ENCODE data around the gene KCNQ1.

KCNQ1 gene

DNA sequence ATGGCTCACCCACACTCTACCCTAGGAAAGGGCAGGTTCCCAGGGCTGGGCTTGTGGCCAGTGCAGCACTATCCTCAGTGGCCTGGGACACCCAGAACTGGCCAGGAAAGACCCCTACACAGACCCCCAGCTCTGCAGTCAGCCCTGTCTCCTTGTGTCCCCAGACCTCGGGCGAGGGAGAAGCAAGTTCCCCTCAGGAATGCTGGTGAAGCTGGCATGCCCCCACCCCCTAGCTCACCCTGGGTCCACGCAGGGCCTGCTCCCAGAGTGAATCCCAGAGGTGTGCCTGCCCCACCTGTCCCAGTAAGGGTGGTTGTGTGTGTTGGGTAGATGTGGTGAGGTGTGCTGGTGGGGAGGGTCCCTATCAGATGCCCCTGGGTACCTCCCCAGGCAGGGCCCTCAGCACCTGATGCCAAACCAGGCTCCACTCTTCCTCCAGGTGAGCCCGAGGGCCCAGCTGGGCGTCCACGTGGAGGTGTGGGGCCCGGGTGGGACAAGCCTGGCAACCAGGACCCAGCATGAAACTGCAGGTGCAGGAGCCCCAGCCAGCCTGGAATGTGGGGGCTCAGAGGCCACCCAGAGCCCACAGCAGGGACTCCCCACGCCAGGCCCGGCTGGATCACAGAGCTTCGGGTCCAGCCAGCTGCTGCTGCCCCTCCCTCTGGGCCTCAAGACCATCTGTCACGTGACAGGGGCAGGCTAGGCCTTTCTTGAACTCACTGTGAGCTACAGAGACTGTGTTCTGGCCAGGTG is 303.4 kb downstream of the KCNQ1 start:
- FAIRE-seq: no peak
- TF ChIP-seq SPI1 (IDR thresholded peaks at IDR 0.05; ENCODE audit: low read depth, low read length) (no peak), POU2F2 (IDR thresholded peaks at IDR 0.05; ENCODE audit: low read depth, low read length) (no peak), POLR2A (IDR thresholded peaks at IDR 0.05; ENCODE audit: low read depth, low read length) (no peak), PAX5 (IDR thresholded peaks at IDR 0.05; ENCODE audit: insufficient read depth, low read length, severe bottlenecking) (no peak), POLR2AphosphoS5 (IDR thresholded peaks at IDR 0.05; ENCODE audit: low read depth, low read length) (no peak), TAF1 (IDR thresholded peaks at IDR 0.05; ENCODE audit: low read depth, low read length) (no peak)
- no peak for DNase-seq (ENCODE audit: insufficient read length, low spot score)

DNA sequence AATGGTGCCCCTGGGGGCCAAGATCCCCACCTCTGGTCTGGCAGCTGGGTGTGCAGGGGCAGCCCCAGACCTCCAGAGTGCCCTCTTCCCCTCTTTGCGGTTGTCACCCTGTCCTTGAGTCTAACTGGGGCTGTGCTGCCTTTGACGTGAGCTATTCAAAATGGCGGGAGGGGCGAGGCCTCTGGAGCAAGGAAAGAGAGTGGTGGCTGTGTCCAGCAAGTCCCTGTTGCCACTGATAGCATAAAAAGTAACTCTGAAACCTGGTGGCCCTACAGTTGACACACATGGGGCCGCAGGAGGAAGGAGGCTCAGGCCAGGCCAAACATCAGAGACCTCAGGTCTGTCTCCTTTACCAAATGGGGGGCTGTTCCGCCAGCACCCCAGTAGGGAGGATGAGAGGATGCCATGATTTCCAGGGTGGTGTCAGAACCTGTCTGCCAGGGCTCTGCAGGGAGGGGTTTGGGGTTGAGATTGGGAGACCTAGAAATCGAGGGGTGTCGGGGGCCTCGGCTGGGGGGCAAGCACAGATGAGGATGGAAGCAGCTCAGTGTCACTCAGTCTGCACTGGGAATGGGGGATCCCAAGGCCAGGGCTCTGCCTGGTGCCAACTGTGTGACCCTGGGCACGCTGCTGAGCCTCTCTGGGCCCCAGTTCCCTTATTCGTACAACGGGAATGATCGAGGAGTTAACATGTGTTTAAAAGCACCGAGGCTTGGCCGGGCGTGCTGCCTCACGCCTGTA is 304.2 kb downstream of the KCNQ1 start:
- no peak for TF ChIP-seq POU2F2 (IDR thresholded peaks at IDR 0.05; ENCODE audit: low read depth, low read length)
- TF ChIP-seq SPI1 (IDR thresholded peaks at IDR 0.05; ENCODE audit: low read depth, low read length): no peak
- TF ChIP-seq PAX5 (IDR thresholded peaks at IDR 0.05; ENCODE audit: insufficient read depth, low read length, severe bottlenecking): no peak
- TF ChIP-seq POLR2AphosphoS5 (IDR thresholded peaks at IDR 0.05; ENCODE audit: low read depth, low read length): no peak
- no peak for TF ChIP-seq POLR2A (IDR thresholded peaks at IDR 0.05; ENCODE audit: low read depth, low read length)
- no peak for TF ChIP-seq TAF1 (IDR thresholded peaks at IDR 0.05; ENCODE audit: low read depth, low read length)
- FAIRE-seq: no peak
- no peak for DNase-seq (ENCODE audit: insufficient read length, low spot score)

DNA sequence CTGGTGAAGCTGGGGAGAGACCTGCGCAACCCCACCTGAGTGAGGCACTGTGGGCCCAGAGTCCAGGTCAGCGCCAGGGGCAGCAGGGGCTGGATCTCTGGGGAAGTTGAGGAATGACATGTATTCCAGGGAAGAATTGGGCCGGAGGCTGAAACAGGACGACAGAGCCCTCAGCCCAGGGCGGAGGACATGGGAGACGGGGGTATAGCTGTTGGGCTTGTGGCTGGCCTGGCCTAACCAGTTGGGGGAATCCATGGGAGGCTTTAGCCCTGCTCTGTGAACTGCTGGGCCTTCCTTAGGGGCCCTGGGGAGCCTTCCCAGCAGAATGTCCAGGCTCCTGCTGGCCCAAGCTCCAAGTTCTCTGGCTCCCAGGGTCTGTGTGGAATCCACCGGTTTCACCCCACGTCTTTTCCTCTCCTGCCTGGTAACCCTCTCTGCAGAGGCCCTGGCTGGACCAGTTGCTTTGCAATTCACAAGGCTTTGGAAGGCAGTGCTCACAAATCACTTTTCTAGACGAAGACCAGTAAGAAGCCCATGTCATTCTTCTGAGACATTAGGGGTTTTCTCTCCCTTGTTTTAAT is 305.4 kb downstream of the KCNQ1 start:
- TF ChIP-seq PAX5 (IDR thresholded peaks at IDR 0.05; ENCODE audit: insufficient read depth, low read length, severe bottlenecking) (no peak), POLR2A (IDR thresholded peaks at IDR 0.05; ENCODE audit: low read depth, low read length) (no peak), POU2F2 (IDR thresholded peaks at IDR 0.05; ENCODE audit: low read depth, low read length) (no peak), POLR2AphosphoS5 (IDR thresholded peaks at IDR 0.05; ENCODE audit: low read depth, low read length) (no peak), TAF1 (IDR thresholded peaks at IDR 0.05; ENCODE audit: low read depth, low read length) (no peak), SPI1 (IDR thresholded peaks at IDR 0.05; ENCODE audit: low read depth, low read length) (no peak)
- no peak for FAIRE-seq
- no peak for DNase-seq (ENCODE audit: insufficient read length, low spot score)

DNA sequence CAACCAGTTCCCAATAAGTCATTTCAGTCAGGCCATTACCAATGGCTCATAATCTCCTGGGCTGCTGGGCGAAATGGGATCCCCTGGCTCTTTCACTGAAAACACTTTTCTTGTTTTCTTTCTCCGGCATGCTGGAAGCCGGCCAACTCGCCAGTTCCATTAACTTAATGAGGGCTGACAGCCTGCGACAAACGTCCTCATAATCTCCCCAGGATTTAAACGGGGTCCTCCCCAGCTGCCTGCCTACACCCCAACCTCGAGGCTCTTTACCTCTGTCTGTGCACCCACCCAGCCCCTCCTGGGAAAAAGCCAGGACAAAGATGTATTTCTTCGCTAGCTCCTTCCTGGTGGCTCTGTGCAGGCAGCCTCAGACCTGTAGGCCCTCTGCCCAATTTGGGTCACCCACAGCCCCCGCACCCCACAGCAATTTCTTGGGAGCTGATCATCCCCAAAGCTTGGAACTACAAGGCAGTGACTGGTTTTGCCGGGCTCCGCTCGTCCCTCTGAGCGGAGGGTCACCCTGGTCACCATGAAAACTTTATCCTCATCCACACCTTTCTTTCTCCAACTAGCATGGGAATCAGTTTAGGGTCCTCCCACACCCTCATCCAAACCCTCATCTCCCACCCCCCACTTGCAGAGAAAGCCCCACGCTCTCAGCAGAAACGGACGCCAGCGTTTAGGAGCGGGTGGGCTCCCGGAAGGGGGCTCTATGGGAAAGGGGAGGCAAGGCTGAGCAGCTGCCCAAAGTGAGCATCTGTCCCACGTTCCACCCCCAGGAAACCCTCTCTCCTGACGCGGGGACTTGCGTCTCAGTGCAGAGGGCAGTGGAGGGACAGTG is 306.1 kb downstream of the KCNQ1 start:
- DNase-seq (ENCODE audit: insufficient read length, low spot score) (no peak), FAIRE-seq (no peak)

DNA sequence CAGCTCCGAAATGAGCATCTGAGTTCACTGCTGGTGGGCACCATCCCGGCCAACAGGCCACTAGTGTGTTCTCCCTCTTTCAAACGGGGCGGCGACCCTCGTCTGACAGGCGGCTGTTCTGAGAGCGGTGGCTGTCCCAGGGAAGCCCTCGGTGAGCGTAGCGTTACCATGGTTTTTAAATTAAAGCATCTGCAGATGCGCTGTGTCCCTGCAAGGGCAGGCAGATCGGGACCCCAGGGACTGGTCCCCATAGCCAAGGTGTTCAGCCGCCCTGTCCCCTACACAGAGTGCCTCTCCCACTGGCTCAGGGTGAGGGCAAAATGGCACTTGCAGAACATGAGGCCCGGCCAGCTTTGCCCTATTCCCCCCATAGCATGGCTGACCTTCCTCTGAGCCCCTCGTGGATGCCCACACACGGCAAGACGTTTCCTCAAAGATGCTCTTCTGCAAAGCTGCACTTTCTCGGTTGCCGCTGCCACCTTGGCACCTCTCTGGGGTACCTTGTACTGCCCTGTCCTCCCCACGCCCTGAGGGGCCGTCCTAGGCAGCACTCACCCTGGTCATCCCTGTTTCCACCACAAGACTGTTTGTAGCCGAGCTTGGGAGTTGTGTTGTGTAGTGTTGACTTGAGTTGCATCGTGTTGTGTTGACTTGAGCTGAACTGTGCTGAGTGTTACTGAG is 306.9 kb downstream of the KCNQ1 start:
- FAIRE-seq (no peak), DNase-seq (ENCODE audit: insufficient read length, low spot score) (no peak)
- no peak for TF ChIP-seq POLR2A (IDR thresholded peaks at IDR 0.05; ENCODE audit: low read depth, low read length)
- TF ChIP-seq POLR2AphosphoS5 (IDR thresholded peaks at IDR 0.05; ENCODE audit: low read depth, low read length): no peak
- no peak for TF ChIP-seq TAF1 (IDR thresholded peaks at IDR 0.05; ENCODE audit: low read depth, low read length)
- TF ChIP-seq PAX5 (IDR thresholded peaks at IDR 0.05; ENCODE audit: insufficient read depth, low read length, severe bottlenecking): no peak
- no peak for TF ChIP-seq SPI1 (IDR thresholded peaks at IDR 0.05; ENCODE audit: low read depth, low read length)
- TF ChIP-seq POU2F2 (IDR thresholded peaks at IDR 0.05; ENCODE audit: low read depth, low read length): no peak

More for the DNA sequence above, 306.1 kb downstream of the KCNQ1 start:
- TF ChIP-seq PAX5 (IDR thresholded peaks at IDR 0.05; ENCODE audit: insufficient read depth, low read length, severe bottlenecking) (no peak), POLR2A (IDR thresholded peaks at IDR 0.05; ENCODE audit: low read depth, low read length) (no peak)

DNA sequence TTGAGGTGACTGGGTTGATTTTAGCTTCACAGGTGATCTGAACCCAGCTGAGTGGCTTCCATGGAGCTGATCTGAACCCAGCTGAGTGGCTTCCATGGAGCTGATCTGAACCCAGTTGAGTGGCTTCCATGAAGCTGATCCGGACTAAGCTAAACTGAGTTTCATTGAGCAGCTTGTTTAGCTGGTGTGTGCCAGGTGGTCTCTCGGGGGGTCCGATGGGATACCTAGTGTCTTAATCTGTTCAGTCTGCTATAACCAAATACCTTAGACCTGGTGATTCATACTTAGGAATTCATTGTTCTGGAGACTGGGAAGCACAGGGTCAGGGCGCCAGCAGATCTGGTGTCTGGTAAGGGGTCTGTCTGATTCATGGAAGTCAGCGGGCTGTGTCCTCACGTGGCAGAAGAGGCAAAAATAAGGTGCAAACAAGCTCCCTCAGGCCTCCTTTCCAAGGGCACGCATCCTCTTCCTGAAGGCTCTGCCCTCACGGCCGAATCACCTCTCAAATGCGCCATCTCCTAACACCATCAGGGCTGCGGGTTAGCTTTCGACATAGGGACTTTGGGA is 307.5 kb downstream of the KCNQ1 start:
- TF ChIP-seq TAF1 (IDR thresholded peaks at IDR 0.05; ENCODE audit: low read depth, low read length) (no peak), POLR2A (IDR thresholded peaks at IDR 0.05; ENCODE audit: low read depth, low read length) (no peak), SPI1 (IDR thresholded peaks at IDR 0.05; ENCODE audit: low read depth, low read length) (no peak), PAX5 (IDR thresholded peaks at IDR 0.05; ENCODE audit: insufficient read depth, low read length, severe bottlenecking) (no peak), POLR2AphosphoS5 (IDR thresholded peaks at IDR 0.05; ENCODE audit: low read depth, low read length) (no peak)
- DNase-seq (ENCODE audit: insufficient read length, low spot score) (no peak), FAIRE-seq (no peak)

DNA sequence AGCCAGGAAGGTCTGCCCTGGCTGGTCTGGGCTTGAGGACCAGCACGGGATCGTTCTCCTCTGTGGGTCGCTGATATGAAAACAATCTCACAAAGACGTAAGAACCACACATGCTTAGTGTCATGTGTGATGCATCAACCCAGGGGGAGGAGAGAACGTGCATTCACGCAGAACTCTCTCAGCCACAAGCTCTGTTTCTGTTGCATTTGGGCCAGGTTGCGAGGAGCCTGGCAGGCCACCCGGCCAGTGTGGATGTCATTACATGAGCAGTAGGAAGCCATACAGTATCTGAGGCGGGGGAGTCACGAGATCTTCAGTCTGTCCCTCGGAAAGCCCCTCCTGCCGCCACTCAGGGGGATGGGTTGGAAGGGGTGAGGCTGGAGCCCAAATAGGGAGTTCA is 308.1 kb downstream of the KCNQ1 start:
- DNase-seq (ENCODE audit: insufficient read length, low spot score) (no peak), FAIRE-seq (no peak)
- TF ChIP-seq TAF1 (IDR thresholded peaks at IDR 0.05; ENCODE audit: low read depth, low read length) (no peak), SPI1 (IDR thresholded peaks at IDR 0.05; ENCODE audit: low read depth, low read length) (no peak), POLR2A (IDR thresholded peaks at IDR 0.05; ENCODE audit: low read depth, low read length) (no peak), POLR2AphosphoS5 (IDR thresholded peaks at IDR 0.05; ENCODE audit: low read depth, low read length) (no peak), PAX5 (IDR thresholded peaks at IDR 0.05; ENCODE audit: insufficient read depth, low read length, severe bottlenecking) (no peak), POU2F2 (IDR thresholded peaks at IDR 0.05; ENCODE audit: low read depth, low read length) (no peak)

DNA sequence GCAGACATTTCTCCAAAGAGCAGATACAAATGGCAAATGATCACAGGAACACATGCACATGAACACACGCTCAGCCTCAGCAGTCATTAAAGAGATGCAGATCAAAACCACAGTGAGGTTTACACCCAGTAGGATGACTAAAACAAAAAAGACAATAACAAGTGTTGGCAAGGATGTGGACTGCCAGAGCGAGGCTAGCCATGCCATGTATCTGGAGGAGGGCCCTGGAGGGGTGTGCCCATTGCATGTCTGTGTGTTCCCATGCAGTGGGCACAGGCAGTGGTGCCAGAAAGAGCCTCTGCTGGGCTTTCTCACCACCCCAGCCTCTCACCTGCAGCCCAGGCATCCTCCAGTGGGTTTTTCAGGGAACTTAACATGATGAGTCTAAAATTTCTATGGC is 309.2 kb downstream of the KCNQ1 start:
- no peak for FAIRE-seq
- TF ChIP-seq POLR2A (IDR thresholded peaks at IDR 0.05; ENCODE audit: low read depth, low read length) (no peak), POU2F2 (IDR thresholded peaks at IDR 0.05; ENCODE audit: low read depth, low read length) (no peak), PAX5 (IDR thresholded peaks at IDR 0.05; ENCODE audit: insufficient read depth, low read length, severe bottlenecking) (no peak), SPI1 (IDR thresholded peaks at IDR 0.05; ENCODE audit: low read depth, low read length) (no peak), TAF1 (IDR thresholded peaks at IDR 0.05; ENCODE audit: low read depth, low read length) (no peak), POLR2AphosphoS5 (IDR thresholded peaks at IDR 0.05; ENCODE audit: low read depth, low read length) (no peak)
- no peak for DNase-seq (ENCODE audit: insufficient read length, low spot score)

Measured in GM12891 (cell line).